GM18951 (cell line): ENCODE data around the gene JPH4.
"Not testable (repeated sequence)": the region's sequence is repeated elsewhere in the genome, so short reads cannot be mapped to it uniquely, and the experiment has no call there.

Experiments
- POLR2A ChIP-seq: IDR thresholded peaks from 4 replicates; pipeline ENCODE4 v1.6.1; 2011; ENCODE audit warnings: mild to moderate bottlenecking; ENCODE audit not compliant: insufficient read length, insufficient read depth; ENCODE audit errors: extremely low read depth
- in situ Hi-C: fragments of 300-500 bp; cut with MboI; formaldehyde crosslinking; loops from one replicate; pipeline ENCODE4 v1.12.0; 2022; ENCODE audit warnings: low sequenced_read_pairs, mixed read lengths, inconsistent platforms; ENCODE audit not compliant: unreplicated experiment

The JPH4 gene

DNA sequence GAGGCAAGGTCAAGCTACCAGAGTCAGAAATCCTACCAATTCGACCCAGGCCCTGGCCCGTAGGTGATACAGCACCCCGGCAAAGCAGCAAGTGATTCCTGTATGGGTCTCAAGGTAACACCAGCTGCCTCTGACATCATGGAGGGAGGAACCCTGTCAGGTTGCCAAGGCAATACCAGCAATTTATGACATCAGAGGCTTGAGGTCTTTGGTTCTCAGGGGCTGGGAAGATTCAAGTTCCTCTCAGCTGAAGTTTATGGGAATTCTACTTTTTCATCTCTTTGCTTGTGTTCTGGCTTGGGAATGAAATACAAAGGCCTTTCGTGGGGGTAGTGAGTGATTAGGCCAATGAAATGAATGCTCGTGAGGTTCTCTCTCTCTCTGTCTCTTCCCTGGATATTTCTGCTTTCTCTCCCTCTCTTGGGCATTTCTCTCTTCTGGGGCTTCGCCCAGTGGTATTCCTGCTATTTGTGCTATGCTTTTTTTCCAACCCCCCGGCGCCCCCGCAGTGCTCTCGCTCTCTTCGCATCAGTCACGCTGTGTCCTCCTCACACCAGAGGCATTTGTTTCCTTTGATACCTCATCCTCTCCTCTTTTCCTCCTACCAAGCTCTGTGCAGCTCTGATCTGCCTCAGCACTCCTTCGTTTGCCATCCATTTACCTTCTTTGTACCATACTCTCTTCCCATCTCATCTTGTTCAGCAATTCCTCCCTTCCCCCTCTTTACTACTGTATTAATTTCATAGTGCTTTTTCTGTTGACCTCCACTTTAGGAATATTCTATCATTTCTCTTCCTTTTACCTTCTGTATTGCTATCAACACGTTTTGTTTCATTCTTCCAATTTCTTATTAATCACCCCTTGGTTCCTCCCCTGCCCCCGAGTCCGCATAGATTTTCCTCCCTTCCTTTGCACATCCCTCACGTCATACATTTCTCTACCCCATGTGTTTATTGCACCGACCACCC, 30.0 kb downstream of the JPH4 start:
- in situ Hi-C loops = no loop called here
- TF ChIP-seq POLR2A = no peak

- in situ Hi-C loops = no loop called here
- no peak for TF ChIP-seq POLR2A
Observed at GRCh38 chr14:23547924-23548323, 30.7 kb downstream of the JPH4 start.

- TF ChIP-seq POLR2A = no peak
- in situ Hi-C loops = no loop called here
Observed at GRCh38 chr14:23546450-23547035, 32.0 kb downstream of the JPH4 start.

DNA sequence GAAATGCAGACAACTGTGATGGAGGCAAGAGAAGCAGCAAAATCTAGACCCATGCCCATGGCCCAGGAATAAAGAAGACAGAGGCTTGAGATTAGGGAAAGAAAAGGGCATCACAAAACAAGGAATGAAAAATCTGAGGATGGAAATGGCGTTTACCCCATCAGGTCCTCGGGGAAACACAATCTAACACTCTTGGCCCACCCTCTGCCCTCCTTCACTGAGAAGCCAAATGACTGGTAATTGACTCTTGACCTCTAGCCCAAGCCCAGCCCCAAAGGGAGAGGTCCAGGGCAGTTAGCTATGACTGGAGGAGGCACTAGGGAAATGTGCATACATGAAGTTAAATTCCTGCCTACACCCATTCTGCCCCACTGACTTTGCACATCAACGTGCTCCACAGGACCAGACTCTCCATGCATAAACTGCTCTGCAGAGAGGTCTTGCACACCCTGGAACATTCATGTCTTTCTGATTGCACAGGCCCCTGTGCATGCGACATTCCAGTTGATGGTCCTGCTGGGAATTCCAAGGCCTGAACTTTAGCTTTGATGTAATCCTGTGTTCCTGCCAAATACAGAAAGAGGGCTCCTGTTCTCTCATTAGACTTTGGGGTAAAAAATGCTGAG, 32.7 kb downstream of the JPH4 start:
- in situ Hi-C loops = no loop called here

DNA sequence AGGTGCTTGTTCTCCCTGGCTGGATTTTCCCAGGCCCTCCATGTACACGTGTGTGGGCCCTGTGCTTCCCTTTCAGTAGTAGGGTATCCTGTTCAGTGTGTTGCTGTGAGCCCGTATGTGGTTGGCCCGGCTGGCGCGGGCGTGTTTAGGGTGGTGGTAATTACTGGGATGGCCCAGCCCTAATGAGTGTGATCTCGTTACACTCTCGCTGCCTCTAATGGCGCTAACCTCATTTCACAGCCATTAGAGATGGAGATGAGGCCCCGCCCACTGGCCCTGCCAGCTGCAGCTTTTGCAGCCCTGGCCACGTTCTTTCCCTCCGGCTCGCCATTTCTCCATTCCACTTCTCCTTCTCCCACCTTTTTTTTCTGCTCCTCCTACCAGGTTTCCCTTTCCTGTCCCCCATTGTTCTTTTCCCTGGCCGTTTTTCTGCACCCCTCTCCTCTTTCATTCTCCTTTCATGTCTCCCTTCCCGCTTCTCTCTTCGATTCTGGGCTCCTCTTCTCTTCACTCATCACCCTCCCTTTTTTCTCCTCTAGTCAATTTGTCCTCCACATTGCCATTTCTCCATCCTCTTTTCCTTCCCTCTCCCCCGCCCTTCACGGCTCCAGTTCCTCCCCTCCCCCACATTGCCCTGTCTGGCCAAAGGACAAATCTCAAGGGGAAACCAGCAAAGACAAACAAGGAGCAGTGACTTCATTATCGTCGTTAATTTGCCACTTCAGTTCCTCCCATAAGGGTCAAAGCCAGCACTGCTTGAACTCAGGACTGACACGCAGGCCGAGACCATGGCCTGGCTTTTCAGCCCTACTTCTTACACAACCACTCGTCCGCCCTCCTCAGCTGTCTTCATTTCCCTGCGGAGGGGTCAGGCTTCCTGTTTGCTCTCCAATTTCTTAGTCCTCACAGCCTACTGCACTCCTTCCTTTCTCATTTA, 33.8 kb downstream of the JPH4 start:
- TF ChIP-seq POLR2A = no peak
- in situ Hi-C loops = loop anchor here (5.0 kb wide), 1 partner anchor 67 kb away; no protein-coding TSS in a partner anchor

More for the DNA sequence above, 32.7 kb downstream of the JPH4 start:
- TF ChIP-seq POLR2A = no peak

DNA sequence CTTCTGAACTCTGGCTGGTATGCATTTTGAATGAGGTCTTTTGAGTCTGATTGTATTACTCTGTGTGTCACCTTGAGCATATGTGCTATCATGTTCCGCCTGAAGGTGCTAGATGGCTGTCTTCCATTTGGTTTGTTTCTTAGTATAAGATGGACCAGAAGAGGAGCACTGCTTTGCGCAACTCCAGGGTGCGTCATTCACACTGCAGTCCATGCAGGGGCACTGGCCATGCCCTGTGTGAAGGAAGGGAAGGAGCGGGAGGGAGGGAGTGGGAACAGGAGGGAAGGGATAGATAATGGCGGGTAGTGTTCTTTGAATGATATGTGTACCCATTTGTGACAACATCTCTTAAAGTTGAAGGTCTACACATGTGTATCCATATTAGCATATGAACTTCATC, 35.2 kb downstream of the JPH4 start:
- TF ChIP-seq POLR2A = no peak
- in situ Hi-C loops = loop anchor here (5.0 kb wide), 1 partner anchor 66 kb away; no protein-coding TSS in a partner anchor

- no peak for TF ChIP-seq POLR2A
Observed at GRCh38 chr14:23542261-23542660, 36.3 kb downstream of the JPH4 start.

DNA sequence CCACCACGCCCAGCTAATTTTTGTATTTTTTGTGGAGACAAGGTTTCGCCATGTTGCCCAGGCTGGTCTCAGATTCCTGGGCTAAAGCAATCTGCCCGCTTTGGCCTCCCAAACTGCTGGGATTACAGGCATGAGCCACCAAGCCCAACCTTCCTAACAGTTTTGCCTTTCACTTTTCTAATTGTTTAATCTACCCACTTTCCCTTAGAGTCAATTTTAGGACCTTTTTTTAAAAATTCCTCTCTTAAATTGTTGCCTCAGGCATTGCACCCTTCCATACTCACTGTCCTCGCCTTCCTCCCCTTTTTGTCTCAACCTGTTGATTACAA, 38.5 kb downstream of the JPH4 start:
- in situ Hi-C loops = loop anchor here (5.0 kb wide), 1 partner anchor 63 kb away; no protein-coding TSS in a partner anchor
- TF ChIP-seq POLR2A = no peak

More at GRCh38 chr14:23542261-23542660, 36.3 kb downstream of the JPH4 start:
- in situ Hi-C loops = loop anchor here (5.0 kb wide), 1 partner anchor 65 kb away; no protein-coding TSS in a partner anchor

DNA sequence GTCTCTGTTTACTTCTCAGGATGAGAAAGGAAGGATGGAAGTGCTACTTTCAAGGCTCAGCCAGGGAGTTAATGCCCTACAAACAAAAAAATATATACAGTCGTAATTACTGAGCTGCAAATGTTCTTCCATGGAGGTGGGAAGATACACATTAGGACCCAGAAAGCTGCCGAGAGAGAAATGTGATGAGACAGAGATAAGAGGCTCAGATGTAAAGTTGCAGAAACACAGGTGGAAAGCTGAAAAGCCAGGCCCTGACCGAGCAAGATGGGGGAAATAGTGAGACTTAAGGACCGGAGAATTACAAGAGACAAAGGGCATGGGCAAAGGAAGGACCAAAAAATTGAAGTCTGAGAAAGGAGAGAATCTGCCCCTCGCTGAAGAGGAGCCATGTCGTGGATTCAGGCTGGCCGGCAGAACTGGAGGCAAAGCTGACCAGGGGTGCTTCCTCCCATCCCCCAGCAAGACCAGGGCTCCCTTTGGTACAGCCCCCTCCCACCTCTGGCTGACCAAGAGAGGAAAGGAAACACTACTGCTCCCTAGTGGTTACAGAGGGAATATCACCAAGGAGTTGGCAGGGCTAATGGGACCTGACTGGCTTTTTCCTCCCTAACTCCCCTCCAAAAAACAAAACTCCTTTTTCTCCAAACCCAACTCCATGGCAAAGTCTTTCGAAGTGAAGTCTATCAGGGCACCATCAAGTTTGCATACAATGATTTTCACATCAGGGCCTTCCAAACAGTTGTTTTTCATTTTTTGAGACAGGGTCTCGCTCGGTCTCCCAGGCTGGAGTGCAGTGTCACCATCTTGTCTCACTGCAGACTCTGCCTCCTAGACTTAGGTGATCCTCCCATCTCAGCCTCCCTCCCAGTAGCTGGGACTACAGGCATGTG, 39.1 kb downstream of the JPH4 start:
- TF ChIP-seq POLR2A = no peak
- in situ Hi-C loops = loop anchor here (5.0 kb wide), 1 partner anchor 62 kb away; no protein-coding TSS in a partner anchor

GRCh38 chr14:23538785-23539184, 39.8 kb downstream of the JPH4 start:
- in situ Hi-C loops = no loop called here
- TF ChIP-seq POLR2A = no peak

- in situ Hi-C loops = no loop called here
- TF ChIP-seq POLR2A = no peak
Observed at GRCh38 chr14:23538050-23538718, 40.4 kb downstream of the JPH4 start.

- no peak for TF ChIP-seq POLR2A
- in situ Hi-C loops = no loop called here
Observed at GRCh38 chr14:23537351-23538049, 41.1 kb downstream of the JPH4 start.

GRCh38 chr14:23536906-23537305, 41.7 kb downstream of the JPH4 start:
- in situ Hi-C loops = not testable (repeated sequence)
